Breast epithelium (tissue), 3 donors: ENCODE data around the gene NT5DC1.

ENCODE experiments used
- CTCF ChIP-seq, 3 donors: fragments of 450-650 bp; IDR thresholded peaks; one replicate each; pipeline ENCODE4 v1.5.1; 2016 to 2017; ENCODE audit warnings: antibody characterized with exemption in 3 of 3, mild to moderate bottlenecking in 3 of 3, moderate library complexity in 3 of 3
- POLR2A ChIP-seq: fragments of 450-650 bp; IDR thresholded peaks from one replicate; pipeline ENCODE4 v1.6.1; 2016; ENCODE audit warnings: antibody characterized with exemption, mild to moderate bottlenecking, moderate library complexity

GRCh38 chr6:116088946-116089345 lies 11.7 kb upstream of the NT5DC1 start:
- TF ChIP-seq CTCF (IDR thresholded peaks at IDR 0.05), result no peak
- TF ChIP-seq POLR2A, result no peak
